Muscle of leg (tissue), 11 donors: ENCODE data around the gene RHOA. TPM values are rescaled to one million over a fixed set of nuclear protein-coding genes. Genes with fewer than 3 reads are reported as not detected.

ENCODE experiments used
- DNase-seq: peaks from one replicate; pipeline ENCODE4 v3.0.0; 2013
- H3K27ac ChIP-seq: one replicate; pipeline ENCODE4 v1.5.1; 2013; ENCODE audit warnings: mild to moderate bottlenecking, low read length, control low read depth
- H3K27me3 ChIP-seq: one replicate; pipeline ENCODE4 v1.6.1; 2013; ENCODE audit warnings: low read length; ENCODE audit not compliant: control insufficient read depth, insufficient read depth
- H3K36me3 ChIP-seq: one replicate; pipeline ENCODE4 v1.6.1; 2013; ENCODE audit warnings: low read length; ENCODE audit not compliant: control insufficient read depth, insufficient read depth
- H3K4me1 ChIP-seq: one replicate; pipeline ENCODE4 v1.6.1; 2013; ENCODE audit warnings: low read length; ENCODE audit not compliant: control insufficient read depth, insufficient read depth
- H3K4me3 ChIP-seq: one replicate; pipeline ENCODE4 v1.5.1; 2013; ENCODE audit warnings: low read length, control low read depth
- H3K9me3 ChIP-seq: replicated peaks from 2 replicates; pipeline ENCODE4 v1.6.1; 2013; ENCODE audit warnings: low read depth, low read length; ENCODE audit not compliant: control insufficient read depth
- WGBS: methylation state at CpG from one replicate; pipeline ENCODE4 v1.1.5; 2013; ENCODE audit warnings: missing lambda C conversion rate; ENCODE audit not compliant: insufficient coverage; 5-methylcytosine and 5-hydroxymethylcytosine counted together
- polyA plus RNA-seq, 8 donors: library from polyadenylated mRNA; unstranded; fragments of 120-200 nt; gene quantifications; one replicate each; pipeline versions ENCODE4 v1.2.1 to v1.2.3, GENCODE V29; 2013; ENCODE audit warnings: inconsistent platforms in 1 of 8, low replicate concordance in 1 of 8; ENCODE audit not compliant: insufficient read length in 8 of 8, insufficient read depth in 1 of 8
- total RNA-seq: library from RNA; stranded (reverse); fragments of 120-200 nt; gene quantifications from one replicate; pipeline ENCODE4 v1.2.4, GENCODE V29; 2013

RHOA gene
- total and polyA plus RNA-seq, 9 donors, result 217 to 558 (median 456) TPM

DNA sequence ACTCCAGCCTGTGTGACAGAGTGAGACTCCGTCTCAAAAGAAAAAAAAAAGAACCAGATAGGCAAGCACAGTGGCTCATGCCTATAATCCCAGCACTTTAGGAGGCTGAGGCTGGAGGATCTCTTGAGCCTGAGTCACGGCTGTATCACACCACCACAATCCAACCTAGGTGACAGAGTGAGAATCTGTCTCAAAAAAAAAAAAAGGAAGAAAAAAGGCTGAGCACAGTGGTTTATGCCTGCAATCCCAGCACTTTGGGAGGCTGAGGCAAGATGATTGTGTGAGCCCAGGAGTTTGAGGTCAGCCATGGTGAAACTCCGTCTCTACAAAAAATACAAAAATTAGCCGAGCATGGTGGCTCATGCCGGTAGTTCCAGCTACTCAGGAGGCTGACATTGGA, 23.0 kb upstream of the RHOA start:
- DNase-seq, result no peak
- Histone ChIP-seq H3K27ac (no peak overlapping the region), H3K4me3 (no peak overlapping the region), H3K27me3 (no peaks in the 10 kb centered on the region), H3K9me3 (no peaks in the 10 kb centered on the region), H3K4me1 (peaks cover 3% of the 10 kb centered on the region), H3K36me3 (no peaks in the 10 kb centered on the region)
- WGBS, result 88% methylated on average over 4 of the region's 5 CpGs

DNA sequence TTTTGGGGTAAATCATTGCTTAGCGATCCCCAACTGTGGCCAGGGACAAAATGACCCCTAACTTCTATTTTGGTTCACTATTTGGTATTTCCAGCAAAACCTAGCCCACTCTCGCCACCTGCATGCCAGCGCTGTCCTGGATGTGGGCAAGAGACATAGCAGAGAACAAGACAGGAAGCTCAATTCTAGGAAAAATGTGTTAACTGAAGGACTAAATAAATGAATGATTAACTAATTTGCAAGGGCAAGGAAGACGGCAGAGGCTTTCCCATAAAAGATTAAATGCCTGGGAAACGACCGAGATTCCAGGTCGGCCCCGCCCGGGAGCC, 16.9 kb upstream of the RHOA start:
- 3% methylated on average over 7 of the region's 9 CpGs for WGBS
- H3K9me3 ChIP-seq, result no peaks in the 10 kb centered on the region
- H3K4me3 ChIP-seq, result peak overlapping the region; percentile 55
- peak overlapping the region; percentile 95 for H3K27ac ChIP-seq
- H3K4me1 ChIP-seq, result peaks cover 8% of the 10 kb centered on the region
- DNase-seq, result no peak
- peaks cover 21% of the 10 kb centered on the region for H3K36me3 ChIP-seq
- H3K27me3 ChIP-seq, result no peaks in the 10 kb centered on the region

DNA sequence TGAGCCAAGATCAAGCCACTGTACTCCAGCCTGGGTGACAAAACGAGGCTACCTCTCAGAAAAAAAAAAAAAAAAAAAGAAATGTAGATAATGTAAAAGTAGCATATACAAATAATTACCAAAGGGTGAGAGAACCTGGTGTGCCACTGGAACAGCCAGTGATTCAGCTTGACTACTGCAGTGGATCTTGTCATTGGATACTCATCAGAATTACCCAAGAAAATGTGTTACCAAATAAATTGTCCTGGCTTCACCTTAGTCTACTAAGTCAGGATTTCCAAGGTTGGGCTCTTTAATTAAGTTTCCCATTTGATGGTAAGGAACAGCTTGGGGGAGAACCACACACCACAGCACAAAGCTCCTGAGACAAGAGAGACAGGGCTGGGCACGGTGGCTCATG, 15.8 kb upstream of the RHOA start:
- DNase-seq, result no peak
- H3K4me1 ChIP-seq, result peaks cover 14% of the 10 kb centered on the region
- H3K27ac ChIP-seq, result no peak overlapping the region
- no peaks in the 10 kb centered on the region for H3K9me3 ChIP-seq
- H3K4me3 ChIP-seq, result no peak overlapping the region
- no CpG with 5 or more reads among the region's 2 CpGs for WGBS
- peaks cover 21% of the 10 kb centered on the region for H3K36me3 ChIP-seq
- no peaks in the 10 kb centered on the region for H3K27me3 ChIP-seq

DNA sequence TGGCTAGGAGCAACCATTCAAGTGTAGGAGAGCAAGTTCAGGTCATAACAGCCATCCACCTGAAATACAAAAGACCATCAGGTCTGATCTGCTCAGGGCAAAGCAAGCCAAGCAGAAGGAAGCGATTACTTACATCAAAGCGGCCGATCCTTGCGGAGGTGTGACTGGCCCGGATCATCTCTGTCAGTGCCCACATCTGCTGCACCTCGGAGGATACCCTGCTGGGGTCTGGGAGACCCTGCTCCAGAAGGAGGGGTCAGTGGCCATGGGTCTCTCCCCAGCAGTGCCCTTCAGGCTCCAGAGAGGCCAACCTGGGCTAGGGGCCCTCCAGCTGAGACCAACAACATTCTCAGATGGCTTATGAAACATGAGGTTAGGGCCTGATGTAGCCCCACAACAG, 13.0 kb upstream of the RHOA start:
- H3K27me3 ChIP-seq, result no peaks in the 10 kb centered on the region
- no peak overlapping the region for H3K27ac ChIP-seq
- DNase-seq, result no peak
- 78% methylated on average over 6 of the region's 6 CpGs for WGBS
- H3K4me3 ChIP-seq, result no peak overlapping the region
- H3K4me1 ChIP-seq, result peaks cover 20% of the 10 kb centered on the region
- H3K36me3 ChIP-seq, result peaks cover 29% of the 10 kb centered on the region
- no peaks in the 10 kb centered on the region for H3K9me3 ChIP-seq

DNA sequence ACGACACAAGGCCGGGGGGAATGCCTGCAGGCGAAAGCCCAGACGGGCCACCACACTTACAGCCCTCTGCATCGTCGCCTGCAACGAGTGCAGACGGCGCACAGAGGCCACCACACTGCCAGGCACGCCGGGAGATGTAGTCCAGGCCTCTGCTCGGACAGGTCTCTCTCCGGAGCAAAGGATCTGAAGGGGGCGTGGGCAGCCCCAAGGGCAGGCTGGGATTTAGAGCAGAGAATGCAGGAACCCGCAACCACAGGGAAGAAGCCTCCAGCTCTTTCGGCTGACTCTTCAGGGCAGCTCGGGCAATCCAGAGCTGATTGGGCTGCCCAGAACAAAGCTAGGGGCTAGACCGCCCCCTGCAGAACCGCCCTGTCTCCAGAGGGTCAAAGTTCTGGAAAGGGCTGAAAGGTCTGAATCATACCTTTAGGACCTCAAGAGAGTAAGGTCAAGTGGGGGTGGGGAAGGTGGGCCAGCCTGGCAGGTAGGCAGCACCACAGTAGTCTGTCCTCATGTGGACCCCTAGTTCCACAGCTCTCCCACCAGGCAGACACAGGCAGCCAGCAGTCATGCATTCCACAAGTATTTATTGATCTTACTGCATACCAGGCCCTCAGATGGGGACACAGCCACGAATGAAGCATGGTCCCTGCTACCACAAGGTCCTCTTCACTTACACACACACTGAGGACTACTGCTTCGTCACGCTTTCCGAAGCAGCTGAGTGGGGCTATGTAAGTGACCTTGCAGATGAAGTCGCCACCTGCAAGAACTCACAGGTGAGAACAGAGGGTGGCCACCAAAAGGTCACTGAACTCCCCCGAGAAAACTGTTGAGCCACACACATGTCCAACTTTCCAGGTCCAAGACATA, 10.8 kb upstream of the RHOA start, which contains the start of gene AMT:
AMT (minus strand) TSS at position 95 of the 870 bp plus-strand sequence; CDS start at position 72, 23 bp downstream.
- no peaks in the 10 kb centered on the region for H3K27me3 ChIP-seq
- H3K4me3 ChIP-seq, result peak within 1 kb of the TSS; percentile 37
- no peaks in the 10 kb centered on the region for H3K9me3 ChIP-seq
- peaks cover 18% of the 10 kb centered on the region for H3K4me1 ChIP-seq
- peaks cover 44% of the 10 kb centered on the region for H3K36me3 ChIP-seq
- H3K27ac ChIP-seq, result peak within 1 kb of the TSS; percentile 10
- 26% methylated on average over 21 of the region's 25 CpGs for WGBS
- peak; percentile 56 for DNase-seq

DNA sequence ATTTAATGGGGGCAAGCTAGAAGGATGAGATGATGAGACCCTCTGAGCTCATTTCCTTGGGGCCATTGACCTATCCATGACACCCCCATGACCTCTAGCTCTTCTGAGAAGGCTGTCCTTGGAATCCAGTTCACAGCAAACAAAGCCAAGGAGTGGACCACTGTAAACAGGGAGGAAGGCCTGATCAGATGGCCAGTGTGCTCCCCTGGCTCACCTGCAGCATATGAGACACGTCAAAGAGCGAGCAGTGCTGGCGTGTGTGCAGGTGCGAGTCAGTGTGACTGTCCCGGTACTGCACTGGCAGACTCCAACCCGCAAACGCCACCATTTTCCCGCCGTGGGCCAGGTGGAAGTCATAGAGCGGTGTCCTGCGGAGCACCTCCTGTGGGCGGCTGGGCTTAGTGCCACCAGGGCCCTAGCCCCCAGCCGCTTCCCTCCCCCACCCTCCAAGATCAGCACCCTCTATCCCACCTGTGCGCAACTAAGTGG, 10.2 kb upstream of the RHOA start:
- Histone ChIP-seq H3K36me3 (peaks cover 50% of the 10 kb centered on the region), H3K4me1 (peaks cover 25% of the 10 kb centered on the region), H3K9me3 (no peaks in the 10 kb centered on the region), H3K4me3 (peak overlapping the region; percentile 37), H3K27ac (no peak overlapping the region), H3K27me3 (no peaks in the 10 kb centered on the region)
- no peak for DNase-seq
- WGBS, result 18% methylated on average over 7 of the region's 14 CpGs

DNA sequence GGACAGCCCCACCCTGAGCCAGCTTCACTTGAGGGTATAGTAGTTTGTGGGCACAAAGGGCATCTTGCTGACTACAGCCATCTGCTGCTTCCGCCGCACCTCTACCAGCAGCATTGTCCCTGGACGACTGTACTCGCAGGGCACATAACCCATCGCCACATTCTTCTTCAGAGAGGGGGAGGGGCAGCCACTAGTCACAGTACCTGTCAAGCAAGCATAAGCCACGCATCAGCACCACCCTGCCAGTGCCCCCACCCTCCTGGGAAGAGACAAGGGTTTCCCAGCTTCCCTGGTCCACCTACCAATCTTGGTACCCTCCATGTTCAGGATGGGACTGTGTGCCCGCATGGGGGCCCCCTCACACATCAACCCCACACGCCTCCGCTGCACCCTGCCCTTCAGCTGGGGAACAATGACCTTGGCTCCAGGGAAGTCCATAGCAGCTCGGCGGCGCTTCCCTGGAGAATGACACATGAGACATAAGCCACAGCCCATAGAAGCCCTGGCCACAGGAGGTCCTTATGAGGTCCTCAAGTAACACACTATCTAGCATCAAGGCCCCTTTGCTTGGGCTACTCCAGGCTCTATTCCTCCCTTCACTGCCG, 5.8 kb upstream of the RHOA start:
- Histone ChIP-seq H3K9me3 (no peaks in the 10 kb centered on the region), H3K4me1 (peaks cover 44% of the 10 kb centered on the region), H3K27me3 (no peaks in the 10 kb centered on the region), H3K36me3 (peaks cover 57% of the 10 kb centered on the region), H3K27ac (no peak overlapping the region), H3K4me3 (no peak overlapping the region)
- WGBS, result 84% methylated on average over 10 of the region's 13 CpGs
- no peak for DNase-seq

DNA sequence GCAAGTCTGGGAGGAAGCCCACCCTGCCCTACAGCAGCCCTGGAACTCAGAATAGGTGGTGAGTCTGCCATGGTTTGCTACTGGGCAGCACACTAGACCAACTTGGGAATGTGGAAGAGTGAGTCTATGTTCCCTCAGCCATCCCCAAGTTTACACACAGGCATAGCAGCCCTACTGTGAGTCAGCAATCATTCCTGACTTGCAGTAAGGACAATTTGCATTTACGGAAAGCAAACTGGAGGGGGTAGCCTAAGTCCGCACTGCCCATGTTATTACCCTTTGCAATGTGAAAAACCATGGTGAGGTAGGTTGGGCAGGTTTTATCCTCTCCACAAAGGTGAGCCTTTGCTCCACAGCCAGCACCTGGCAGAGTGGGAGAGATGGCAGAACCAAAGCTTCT, 5.1 kb upstream of the RHOA start:
- no peak for DNase-seq
- Histone ChIP-seq H3K4me1 (peaks cover 37% of the 10 kb centered on the region), H3K27ac (peak overlapping the region; percentile 20)

DNA sequence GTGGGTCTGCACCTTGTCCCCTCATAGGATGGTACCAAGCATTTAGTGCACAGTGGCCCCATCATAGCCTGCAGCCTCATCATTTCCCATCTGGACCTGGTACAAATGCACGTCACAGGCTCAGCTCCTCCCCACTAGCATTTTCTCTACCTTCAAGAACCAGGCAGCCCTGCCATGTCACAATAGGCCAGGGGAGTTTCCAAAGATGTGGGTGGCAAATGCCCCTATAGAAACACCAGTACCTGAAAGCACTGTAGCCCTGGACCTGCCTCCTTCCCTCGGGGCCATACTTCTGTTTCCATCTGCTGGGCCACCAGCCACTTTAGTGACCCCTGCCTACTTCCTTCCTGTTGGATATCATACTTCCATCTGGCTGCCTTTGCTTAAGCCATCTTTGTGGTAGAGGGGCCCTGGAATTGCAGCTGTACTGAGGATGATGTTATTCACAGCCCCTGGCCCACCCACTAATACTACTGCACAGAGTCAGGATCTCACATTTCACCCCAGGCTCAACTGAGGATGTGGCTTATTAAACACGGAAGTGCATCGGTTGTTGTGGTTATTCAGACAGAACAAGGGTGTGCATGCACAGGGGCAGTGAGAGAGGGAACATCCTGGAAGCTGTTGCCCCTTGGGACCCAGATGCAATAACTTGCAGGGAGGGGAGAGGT, 4.3 kb upstream of the RHOA start:
- 10% methylated on average over 3 of the region's 4 CpGs for WGBS
- Histone ChIP-seq H3K36me3 (peaks cover 57% of the 10 kb centered on the region), H3K9me3 (no peaks in the 10 kb centered on the region), H3K4me1 (peaks cover 36% of the 10 kb centered on the region), H3K4me3 (no peak overlapping the region), H3K27ac (peak overlapping the region; percentile 66), H3K27me3 (no peaks in the 10 kb centered on the region)
- DNase-seq, result peak; percentile 49

More for the DNA sequence above, 5.1 kb upstream of the RHOA start:
- whole genome bisulfite sequencing, result 100% methylated on average over 1 of the region's 2 CpGs
- Histone ChIP-seq H3K9me3 (no peaks in the 10 kb centered on the region), H3K36me3 (peaks cover 57% of the 10 kb centered on the region), H3K27me3 (no peaks in the 10 kb centered on the region), H3K4me3 (no peak overlapping the region)

DNA sequence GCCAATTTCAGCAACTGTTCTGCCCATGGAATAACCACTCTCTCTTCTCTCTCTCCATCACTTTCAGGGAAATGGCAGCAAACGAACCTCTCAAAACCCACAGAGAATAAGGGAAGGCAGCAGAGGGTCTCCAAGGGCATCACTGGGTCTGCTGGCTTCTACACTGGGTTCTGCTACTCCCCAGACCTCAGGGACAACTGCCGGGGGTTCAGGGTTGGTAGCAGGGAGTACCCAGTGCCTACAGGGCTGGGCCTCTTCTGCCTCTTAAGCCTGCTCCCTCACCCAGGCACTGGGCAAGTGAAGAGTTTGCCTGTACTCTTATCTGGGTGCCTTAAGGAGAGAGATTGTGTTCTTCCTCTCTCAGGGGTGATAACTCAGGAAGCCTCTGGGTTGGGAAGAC, 3.0 kb upstream of the RHOA start:
- Histone ChIP-seq H3K27me3 (no peaks in the 10 kb centered on the region), H3K4me3 (no peak overlapping the region), H3K27ac (no peak overlapping the region), H3K9me3 (no peaks in the 10 kb centered on the region), H3K4me1 (peaks cover 40% of the 10 kb centered on the region), H3K36me3 (peaks cover 48% of the 10 kb centered on the region)
- no CpG with 5 or more reads among the region's 2 CpGs for whole genome bisulfite sequencing
- no peak for DNase-seq
